GM21825 (cell line): ENCODE data around the gene NBPF3.
"Not testable (repeated sequence)": the region's sequence is repeated elsewhere in the genome, so short reads cannot be mapped to it uniquely, and the experiment has no call there.

Experiments used
- ATAC-seq: cut with Tn5 transposase; IDR thresholded peaks from one replicate; pipeline ENCODE4 v1.9.1; 2021; ENCODE audit warnings: mild to moderate bottlenecking, moderate library complexity; ENCODE audit not compliant: unreplicated experiment

Gene NBPF3, protein sequence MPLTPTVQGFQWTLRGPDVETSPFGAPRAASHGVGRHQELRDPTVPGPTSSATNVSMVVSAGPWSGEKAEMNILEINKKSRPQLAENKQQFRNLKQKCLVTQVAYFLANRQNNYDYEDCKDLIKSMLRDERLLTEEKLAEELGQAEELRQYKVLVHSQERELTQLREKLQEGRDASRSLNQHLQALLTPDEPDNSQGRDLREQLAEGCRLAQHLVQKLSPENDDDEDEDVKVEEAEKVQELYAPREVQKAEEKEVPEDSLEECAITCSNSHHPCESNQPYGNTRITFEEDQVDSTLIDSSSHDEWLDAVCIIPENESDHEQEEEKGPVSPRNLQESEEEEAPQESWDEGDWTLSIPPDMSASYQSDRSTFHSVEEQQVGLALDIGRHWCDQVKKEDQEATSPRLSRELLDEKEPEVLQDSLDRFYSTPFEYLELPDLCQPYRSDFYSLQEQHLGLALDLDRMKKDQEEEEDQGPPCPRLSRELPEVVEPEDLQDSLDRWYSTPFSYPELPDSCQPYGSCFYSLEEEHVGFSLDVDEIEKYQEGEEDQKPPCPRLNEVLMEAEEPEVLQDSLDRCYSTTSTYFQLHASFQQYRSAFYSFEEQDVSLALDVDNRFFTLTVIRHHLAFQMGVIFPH

DNA sequence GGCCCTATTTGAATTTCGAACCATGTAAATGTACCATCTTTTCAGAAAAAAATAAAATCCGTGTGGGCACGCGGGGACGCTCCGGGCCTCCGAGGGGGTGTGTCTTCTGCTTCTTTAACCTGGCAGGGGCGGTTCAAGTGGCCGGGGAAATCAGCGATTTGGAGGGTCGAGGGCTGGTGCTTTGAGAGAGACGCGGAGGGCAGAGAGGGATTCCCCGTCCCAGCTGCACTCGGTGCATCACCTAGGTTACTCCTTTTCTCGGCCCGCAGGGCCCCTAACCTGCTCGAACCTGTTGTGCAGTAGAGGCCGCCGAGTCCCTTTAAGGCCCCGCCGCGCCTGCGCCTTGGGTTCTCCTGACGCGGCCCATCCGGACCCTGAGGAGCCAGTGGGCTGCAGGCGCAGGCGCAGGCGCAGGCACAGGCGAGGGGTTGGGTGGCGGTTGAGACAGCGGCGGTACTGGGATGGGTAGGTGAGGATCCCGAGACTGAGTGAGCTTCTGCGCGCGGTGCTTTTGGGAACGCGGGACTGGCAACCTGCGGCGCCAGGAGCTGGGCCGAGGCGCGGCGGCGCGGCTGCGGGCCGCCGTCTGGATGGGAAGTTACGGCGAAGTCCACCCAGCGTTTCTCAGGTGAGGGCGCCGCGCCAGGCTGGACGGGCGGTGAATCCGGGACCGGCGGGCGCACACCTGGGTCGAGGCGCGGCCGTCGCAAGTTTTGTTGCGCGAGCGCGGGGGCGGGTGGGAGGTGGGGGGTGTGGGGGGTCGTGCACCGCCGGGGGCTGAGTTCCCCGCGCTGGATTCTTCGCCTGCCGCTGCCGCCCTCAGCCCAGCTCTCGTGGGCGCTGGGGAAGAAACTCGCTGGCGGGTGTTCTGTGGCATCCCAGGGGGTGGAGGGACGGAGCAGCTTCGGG, at the start of gene NBPF3:
TSS of gene NBPF3 (plus strand) at position 417 of the 909 bp plus-strand sequence. CDS start 4,950 bp downstream, outside the sequence.
- no peak for ATAC-seq

DNA sequence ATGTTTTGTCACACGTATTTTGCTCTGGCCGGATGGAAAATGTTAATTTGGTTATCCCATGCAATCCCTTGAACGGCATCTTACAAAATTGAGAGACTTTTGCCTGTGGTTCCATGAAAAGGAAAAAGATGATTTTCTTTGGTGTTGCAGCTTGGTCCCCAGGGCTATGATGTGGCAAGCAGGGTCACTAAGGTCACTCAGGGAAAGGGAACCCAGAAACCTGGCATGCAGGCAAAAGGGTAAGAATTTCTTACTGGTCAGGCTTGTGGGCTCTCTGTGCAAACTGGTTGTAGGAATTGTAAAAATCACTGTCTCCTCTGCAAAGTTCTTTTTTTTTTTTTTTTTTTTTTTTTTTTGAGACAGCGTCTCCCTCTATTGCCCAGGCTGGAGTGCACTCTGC, 48.4 kb upstream of the NBPF3 start:
- no peak for ATAC-seq

DNA sequence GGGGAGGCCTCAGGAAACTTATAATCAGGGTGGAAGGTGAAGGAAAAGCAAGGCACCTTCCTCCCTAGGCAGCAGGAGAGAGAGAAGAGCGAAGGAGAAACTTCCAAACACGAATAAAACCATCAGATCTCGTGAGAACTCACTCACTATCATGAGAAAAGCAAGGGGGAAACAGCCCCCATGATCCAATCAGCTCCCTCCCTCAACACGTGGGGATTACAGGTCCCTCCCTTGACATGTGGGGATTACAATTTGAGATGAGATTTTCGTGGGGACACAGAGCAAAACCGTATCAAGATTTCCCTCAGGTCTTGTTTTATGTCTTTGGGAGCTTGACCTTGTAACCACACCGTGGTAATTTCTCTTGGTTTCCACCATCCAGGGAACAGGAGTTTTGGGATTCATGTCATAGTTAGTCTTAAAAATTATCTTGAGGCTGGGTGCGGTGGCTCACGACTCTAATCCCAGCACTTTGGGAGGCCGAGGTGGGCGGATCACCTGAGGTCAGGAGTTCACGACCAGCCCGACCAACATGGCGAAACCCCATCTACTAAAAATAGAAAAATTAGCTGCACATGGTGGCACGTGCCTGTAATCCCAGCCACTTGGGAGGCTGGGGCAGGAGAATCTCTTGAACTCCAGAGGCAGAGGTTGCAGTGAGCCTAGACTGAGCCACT, 47.2 kb upstream of the NBPF3 start:
- ATAC-seq: no peak

DNA sequence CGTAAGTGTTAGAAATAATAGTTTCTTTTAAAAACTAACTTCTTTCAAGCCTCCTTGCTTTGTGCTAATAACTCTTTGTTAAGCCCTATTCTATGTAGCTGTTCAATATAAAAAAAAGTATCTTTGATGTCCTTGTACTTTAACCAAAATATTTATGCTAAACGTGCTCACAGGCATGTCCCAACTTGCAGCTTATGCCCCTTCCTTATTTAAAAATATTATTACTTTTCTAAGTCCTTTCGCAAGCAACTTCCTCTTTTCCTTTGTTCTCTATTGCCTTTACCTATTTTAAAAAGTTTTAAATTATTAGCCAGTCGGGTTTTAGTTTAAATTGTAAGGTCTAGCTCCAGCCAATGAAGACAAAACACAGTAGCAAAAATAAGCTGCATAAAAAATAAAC, 43.4 kb upstream of the NBPF3 start:
- no peak for ATAC-seq

DNA sequence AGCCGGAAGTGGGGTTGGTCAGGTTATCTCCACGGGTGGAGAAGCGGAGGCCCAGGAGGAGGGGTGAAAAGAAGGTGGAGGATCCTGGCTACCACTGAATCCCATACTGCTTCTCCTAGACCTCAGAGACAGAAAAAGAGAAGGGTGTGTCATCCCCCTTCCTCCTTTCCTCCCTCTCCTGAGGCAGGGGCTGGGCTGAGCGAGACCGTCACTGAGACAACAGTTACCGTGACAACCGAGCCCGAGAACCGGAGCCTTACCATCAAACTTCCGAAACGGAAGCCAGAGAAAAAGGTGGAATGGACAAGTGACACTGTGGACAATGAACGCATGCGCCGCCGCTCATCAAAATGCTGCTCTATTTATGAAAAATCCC, 42.1 kb upstream of the NBPF3 start:
- ATAC-seq: no peak

DNA sequence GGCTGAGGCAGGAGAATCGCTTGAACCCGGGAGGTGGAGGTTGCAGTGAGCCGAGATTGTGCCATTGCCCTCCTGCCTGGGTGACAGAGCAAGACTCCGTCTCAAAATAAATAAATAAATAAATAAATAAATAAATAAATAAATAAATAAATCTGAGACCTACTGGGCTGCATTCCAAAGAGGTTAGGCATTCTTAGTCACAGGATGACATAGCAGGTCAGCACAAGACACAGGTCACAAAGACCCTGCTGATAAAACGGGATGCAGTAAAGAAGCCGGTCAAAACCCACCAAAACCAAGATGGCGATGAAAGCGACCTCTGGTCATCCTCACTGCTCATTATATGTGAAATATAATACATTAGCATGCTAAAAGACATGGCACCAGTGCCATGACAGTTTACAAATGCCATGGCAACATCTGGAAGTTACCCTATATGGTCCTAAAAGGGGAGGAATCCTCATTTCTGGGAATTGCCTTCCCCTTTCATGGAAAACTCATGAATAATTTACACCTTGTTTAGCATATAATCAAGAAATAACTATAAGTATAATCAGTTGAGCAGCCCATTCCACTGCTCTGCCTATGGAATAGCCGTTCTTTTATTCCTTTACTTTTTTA, 38.1 kb upstream of the NBPF3 start:
- ATAC-seq: not testable (repeated sequence)

DNA sequence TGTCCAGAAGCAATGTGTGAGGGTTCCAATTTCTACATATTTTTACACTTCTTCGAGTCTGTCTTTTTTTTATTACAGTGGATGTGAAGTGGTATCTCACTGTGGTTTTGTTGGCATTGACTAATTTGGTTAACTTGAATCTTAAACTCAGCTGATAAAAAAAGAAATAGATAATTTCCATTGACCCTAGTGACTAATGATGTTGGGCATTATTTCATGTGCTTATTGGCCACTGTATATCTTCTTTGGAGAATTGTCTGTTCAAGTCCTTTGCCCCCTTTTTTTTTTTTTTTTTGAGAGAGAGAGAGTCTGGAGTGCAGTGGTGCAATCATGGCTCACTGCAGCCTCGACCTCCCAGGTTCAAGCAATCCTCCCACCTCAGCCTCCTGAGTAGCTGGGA, 33.3 kb upstream of the NBPF3 start:
- ATAC-seq: no peak

DNA sequence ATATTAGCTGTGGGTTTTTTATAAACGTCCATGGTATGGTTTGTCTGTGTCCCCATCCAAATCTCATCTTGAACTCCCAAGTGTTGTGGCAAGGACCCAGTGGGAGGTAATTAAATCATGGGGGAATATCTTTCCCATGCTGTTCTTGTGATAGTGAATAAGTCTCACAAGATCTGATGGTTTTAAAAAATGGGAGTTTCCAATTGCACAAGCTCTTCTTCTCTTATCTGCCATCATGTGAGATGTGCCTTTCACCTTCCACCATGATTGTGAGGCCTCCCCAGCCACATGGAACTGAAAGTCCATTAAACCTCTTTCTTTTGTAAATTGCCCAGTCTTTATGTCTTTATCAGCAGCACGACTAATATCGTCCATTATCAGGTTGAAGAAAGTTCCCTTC, 30.0 kb upstream of the NBPF3 start:
- not testable (repeated sequence) for ATAC-seq

DNA sequence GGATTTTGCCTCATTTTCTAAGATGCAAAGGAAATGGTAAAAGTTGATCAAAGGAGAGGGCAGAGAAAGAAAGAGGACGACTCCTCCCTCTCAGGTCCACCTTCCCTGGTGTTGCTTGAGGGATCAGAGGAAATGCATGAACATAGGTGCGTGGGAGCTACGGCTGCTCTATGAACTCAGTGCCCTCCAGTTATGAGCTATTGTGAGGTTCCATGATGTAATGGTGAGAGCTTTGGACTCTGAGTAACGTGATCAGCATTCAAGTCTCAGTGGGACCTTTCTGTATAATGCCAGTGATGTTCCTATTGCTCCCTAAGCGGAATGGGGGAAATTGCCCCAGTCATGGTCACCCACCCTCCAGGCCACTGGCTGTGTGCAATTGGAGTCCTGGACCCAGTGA, 25.9 kb upstream of the NBPF3 start:
- ATAC-seq: no peak

DNA sequence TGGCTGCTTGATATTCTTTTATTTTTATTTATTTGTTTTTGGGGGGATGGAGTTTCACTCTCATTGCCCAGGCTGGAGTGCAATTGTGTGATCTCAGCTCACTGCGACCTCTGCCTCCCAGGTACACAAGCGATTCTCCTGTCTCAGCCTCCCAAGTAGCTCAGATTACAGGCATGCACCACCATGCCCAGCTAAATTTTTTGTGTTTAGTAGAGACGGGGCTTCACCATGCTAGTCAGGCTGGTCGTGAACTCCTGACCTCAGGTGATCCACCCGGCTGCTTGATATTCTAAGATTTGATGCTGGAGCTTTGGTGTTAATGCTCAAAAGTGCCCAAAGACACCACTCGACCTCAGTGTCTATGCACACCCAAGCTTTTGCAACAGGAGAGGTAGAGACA, 19.6 kb upstream of the NBPF3 start:
- not testable (repeated sequence) for ATAC-seq

DNA sequence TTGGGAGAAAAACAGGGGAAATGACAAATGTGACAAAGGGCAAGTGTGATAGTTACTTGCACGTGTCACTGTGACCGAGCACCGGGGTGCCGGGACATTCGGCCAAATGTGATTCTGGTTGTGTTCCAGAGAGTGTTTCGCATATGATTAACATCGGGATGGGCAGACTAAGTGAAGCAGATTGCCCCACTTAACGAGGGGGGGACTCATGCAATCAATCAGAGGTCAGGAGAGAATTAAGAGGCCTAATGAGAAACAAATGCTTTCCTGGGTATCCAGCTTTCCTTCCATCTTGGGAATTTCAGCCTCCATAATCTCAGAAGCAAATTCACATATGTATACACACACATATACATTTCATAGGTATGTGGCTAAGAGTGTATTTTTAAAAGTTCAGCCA, 18.6 kb upstream of the NBPF3 start:
- ATAC-seq: not testable (repeated sequence)

DNA sequence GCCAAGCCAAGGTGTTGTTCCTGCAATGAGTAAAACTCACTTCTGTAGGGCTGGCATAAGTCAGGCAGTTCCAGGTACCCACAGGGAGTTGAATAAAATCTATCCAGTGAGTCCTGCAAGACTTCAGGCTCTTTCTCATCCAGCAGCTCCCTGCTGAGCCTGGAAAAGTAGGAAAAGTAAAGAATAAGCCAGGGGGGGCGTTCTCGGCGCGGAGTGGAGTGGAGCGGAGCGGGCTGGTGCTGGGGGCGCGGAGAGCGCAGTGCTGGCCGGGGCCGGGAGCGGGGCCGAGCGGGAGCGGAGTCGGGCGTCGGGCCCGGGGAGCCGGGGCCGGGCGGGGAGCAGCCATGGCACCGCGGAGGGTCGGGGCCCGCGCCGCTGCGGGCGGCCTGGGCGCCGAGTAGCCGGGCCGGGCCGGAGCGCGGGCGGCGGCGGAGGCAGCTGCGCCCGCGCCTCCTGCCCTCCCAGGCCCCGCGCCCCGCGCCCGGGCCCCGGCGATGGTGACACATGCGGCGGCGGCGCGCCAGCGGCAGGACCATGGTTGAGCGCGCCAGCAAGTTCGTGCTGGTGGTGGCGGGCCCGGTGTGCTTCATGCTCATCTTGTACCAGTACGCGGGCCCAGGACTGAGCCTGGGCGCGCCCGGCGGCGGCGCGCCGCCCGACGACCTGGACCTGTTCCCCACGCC, 12.0 kb upstream of the NBPF3 start:
- ATAC-seq: not testable (repeated sequence)

DNA sequence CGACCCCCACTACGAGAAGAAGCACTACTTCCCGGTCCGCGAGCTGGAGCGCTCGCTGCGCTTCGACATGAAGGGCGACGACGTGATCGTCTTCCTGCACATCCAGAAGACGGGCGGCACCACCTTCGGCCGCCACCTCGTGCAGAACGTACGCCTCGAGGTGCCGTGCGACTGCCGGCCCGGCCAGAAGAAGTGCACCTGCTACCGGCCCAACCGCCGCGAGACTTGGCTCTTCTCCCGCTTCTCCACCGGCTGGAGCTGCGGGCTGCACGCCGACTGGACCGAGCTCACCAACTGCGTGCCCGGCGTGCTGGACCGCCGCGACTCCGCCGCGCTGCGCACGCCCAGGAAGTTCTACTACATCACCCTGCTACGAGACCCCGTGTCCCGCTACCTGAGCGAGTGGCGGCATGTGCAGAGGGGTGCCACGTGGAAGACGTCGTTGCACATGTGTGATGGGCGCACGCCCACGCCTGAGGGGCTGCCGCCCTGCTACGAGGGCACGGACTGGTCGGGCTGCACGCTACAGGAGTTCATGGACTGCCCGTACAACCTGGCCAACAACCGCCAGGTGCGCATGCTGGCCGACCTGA, 11.4 kb upstream of the NBPF3 start:
- ATAC-seq: not testable (repeated sequence)

DNA sequence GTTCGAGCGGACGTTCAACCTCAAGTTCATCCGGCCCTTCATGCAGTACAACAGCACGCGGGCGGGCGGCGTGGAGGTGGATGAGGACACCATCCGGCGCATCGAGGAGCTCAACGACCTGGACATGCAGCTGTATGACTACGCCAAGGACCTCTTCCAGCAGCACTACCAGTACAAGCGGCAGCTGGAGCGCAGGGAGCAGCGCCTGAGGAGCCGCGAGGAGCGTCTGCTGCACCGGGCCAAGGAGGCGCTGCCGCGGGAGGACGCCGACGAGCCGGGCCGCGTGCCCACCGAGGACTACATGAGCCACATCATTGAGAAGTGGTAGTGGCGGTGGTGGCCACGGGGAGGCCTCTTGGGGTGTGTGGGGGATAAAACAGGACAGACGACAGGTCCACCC, 10.7 kb upstream of the NBPF3 start:
- not testable (repeated sequence) for ATAC-seq

DNA sequence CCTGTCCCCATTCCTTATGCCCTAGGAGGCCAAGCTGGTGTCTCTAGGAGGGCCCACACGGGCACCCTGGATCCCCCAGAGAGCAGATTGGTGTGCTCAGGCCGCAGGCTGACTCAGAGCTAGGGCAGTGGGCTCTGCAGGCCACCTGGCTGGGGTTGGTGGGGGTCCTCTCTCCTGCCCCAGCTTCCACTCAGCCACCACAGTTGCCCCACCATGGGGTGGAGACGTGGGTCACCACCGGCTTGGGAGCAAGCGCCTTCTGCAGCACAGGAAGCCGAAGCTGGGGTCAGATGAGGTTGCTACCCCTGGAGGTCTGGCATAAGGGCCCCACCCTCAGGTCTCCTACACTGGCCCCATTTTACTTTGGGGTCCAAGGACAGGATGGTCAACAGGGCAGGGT, 9.1 kb upstream of the NBPF3 start:
- not testable (repeated sequence) for ATAC-seq

DNA sequence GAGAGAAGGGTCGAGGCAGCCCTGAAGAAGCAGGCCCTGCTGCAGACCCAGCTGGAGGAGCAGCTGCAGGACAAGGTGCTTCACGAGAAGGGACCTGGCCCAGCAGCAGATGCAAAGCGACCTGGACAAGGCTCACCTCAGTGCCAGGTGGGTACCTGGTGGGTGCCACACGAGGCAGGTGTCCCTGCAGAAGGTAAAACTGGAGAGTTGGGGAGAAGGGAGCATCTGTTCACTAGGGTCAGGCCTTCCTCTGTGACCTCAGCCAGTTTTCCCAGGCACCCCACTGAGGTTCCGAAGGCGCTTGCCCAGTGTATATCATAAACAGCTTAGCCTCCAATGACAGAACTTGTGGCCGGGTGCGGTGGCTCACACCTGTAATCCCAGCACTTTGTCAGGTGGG, 5.5 kb upstream of the NBPF3 start:
- ATAC-seq: no peak

DNA sequence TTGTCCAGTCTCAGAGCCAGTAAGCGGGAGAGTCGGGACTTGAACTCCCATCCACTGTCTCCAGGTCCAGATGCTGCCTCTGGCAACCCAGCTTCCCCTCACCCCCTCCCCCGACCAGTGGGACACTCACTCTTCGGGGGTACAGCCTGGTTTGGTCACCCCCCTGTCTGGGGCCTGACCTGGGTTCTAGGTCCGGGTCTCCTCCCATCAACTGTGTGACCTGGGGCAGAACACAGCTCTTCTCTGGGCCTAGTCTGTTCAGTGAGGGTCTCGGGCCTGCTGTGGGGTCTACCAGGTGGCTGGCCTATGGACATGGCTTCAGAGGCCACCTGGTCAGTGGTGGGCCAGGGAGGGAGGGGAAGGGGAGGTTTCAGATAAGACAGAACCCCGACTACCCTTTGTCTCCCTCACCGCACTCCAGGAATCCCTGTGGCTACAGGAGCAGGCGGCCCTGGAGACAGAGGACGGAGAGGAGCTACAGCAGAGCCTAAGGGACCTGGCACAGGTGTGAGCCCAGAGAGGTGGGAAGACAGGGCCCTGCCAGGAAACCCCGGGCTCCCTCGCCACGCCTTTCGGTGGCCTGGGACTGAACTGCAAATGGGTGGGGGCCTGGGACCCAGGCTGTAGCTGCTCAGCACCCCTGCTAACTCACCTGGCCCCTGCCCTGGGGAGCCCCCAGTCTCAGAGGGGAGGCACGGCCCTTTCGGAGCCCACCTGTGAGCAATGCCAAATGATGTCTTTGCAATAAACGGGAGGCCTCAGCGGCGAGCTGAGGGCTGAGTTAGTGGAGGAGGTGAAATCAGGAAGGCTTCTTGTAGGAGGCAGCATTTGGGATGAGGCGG, 4.1 kb upstream of the NBPF3 start:
- ATAC-seq: no peak

DNA sequence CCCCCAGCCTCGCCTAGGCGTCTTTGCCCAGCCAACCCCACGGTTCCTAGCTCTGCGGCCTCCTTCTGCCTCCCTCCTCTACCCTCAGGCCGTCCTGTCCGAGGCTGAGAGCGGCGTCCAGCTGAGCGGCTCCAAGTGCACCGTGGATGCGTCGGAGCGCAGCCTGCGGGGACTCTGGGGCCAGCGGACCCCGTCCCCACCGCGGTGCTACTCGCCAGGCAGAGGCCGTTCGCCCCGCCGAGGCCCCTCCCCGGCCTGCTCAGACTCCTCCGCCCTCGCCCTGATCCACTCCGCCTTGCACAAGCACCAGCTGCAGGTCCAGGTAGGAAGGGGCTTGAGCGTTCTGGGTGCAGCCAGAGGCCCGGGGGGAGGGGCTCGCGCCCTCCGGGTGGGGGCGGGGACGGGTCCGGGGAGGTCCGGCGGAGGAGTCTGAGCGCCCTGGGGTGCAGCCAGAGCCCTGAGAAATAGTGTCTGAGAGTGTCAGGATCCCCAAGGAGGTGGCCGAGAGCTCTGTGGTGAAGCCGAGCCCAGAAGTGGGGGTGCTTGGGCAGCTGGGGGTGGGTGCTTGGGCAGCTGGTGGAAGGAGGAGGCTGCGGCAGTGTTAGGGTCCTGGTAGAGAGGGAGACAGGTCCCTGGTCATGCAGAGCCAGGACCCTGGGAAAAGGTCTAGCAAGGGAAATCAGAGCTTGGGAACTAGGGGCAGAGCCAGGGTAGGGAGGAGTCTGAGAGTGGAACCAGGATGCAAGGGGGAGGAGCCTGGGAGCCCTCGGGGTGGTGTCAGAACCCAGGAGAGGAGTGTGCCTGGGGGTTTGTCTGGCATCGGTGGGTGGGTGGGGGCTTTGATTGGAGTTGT, 3.2 kb upstream of the NBPF3 start:
- no peak for ATAC-seq
